Neural progenitor cell (in vitro differentiated cells): ENCODE measurements around the gene OR5H2. TPM values are rescaled to one million over a fixed set of nuclear protein-coding genes. Genes with fewer than 3 reads are reported as not detected.
A peak's percentile ranks its signal among the peaks of the same experiment; 100 is the strongest.

ENCODE experiments used
- DNase-seq: peaks from one replicate; pipeline ENCODE4 v3.0.0-alpha.2; 2016; ENCODE audit warnings: low spot score
- H2AFZ ChIP-seq: fragments of 200-600 bp; sonication (generic); replicated peaks from 2 replicates; pipeline ENCODE4 v1.6.1; 2016; ENCODE audit warnings: antibody characterized with exemption
- H3F3A ChIP-seq: fragments of 200-600 bp; sonication (generic); 2 replicates; pipeline ENCODE4 v1.6.1; 2016; ENCODE audit warnings: antibody characterized with exemption, low read depth
- H3K27ac ChIP-seq: fragments of 200-600 bp; sonication (generic); 2 replicates; pipeline ENCODE4 v1.5.1; 2016; ENCODE audit warnings: mild to moderate bottlenecking
- H3K27me3 ChIP-seq: fragments of 200-600 bp; sonication (generic); 2 replicates; pipeline ENCODE4 v1.6.1; 2016; ENCODE audit warnings: mild to moderate bottlenecking, moderate library complexity
- H3K36me3 ChIP-seq: fragments of 200-600 bp; sonication (generic); 2 replicates; pipeline ENCODE4 v1.5.1; 2016
- H3K4me1 ChIP-seq: fragments of 200-600 bp; sonication (generic); 2 replicates; pipeline ENCODE4 v1.6.1; 2016; ENCODE audit warnings: mixed run types
- H3K4me2 ChIP-seq: fragments of 200-600 bp; sonication (generic); 2 replicates; pipeline ENCODE4 v1.6.1; 2016
- H3K4me3 ChIP-seq: fragments of 200-600 bp; sonication (generic); 2 replicates; pipeline ENCODE4 v1.5.1; 2016
- H3K79me2 ChIP-seq: fragments of 200-600 bp; sonication (generic); 2 replicates; pipeline ENCODE4 v1.6.1; 2016; ENCODE audit warnings: low read depth
- H3K9ac ChIP-seq: fragments of 200-600 bp; sonication (generic); 2 replicates; pipeline ENCODE4 v1.6.1; 2016
- H3K9me3 ChIP-seq: fragments of 200-600 bp; sonication (generic); 2 replicates; pipeline ENCODE4 v1.5.1; 2016; ENCODE audit warnings: low read depth
- H4K20me1 ChIP-seq: fragments of 200-600 bp; sonication (generic); 2 replicates; pipeline ENCODE4 v1.6.1; 2016; ENCODE audit warnings: low read depth
- H3K27ac Mint-ChIP-seq: 3 replicates; pipeline ENCODE4 v1.8.0; 2021; ENCODE audit warnings: mixed read lengths
- H3K27me3 Mint-ChIP-seq: 2 replicates; pipeline ENCODE4 v1.8.0; 2022; ENCODE audit warnings: low read depth, mild to moderate bottlenecking, inconsistent platforms, moderate library complexity, mixed read lengths; ENCODE audit not compliant: insufficient read depth
- H3K36me3 Mint-ChIP-seq: 3 replicates; pipeline ENCODE4 v1.8.0; 2021; ENCODE audit warnings: mixed read lengths
- H3K4me1 Mint-ChIP-seq: 3 replicates; pipeline ENCODE4 v1.8.0; 2021; ENCODE audit warnings: mixed read lengths
- H3K4me3 Mint-ChIP-seq: 3 replicates; pipeline ENCODE4 v1.8.0; 2021; ENCODE audit warnings: mild to moderate bottlenecking, moderate library complexity, mixed read lengths
- H3K9me3 Mint-ChIP-seq: 3 replicates; pipeline ENCODE4 v1.8.0; 2020; ENCODE audit warnings: mixed read lengths
- EZH2 ChIP-seq: fragments of 200-600 bp; sonication (generic); IDR thresholded peaks from 2 replicates; pipeline ENCODE4 v1.6.1; 2017; ENCODE audit warnings: antibody characterized with exemption, mild to moderate bottlenecking, moderate library complexity
- EZH2phosphoT487 ChIP-seq: fragments of 200-600 bp; sonication (generic); IDR thresholded peaks from 2 replicates; pipeline ENCODE4 v1.6.1; 2017; ENCODE audit warnings: antibody characterized with exemption
- total RNA-seq: library from RNA; depleted of rRNA; stranded (reverse); fragments of >200 nt; gene quantifications from 2 replicates; pipeline ENCODE4 v1.2.3, GENCODE V29; 2015; ENCODE audit warnings: low replicate concordance
- TF ChIP-seq, protein P1 (sequence below): fragments of 200-600 bp; sonication (generic); IDR thresholded peaks from 2 replicates; pipeline ENCODE4 v1.5.1; 2017; ENCODE audit warnings: antibody characterized with exemption, mild to moderate bottlenecking

Gene OR5H2
- total RNA-seq, 1 donor from 2014 or later: not detected

- no peak overlapping the region for H3K4me3 Mint-ChIP-seq
- H3K27me3 Mint-ChIP-seq: no peaks in the 10 kb centered on the region
- no peaks in the 10 kb centered on the region for H3K27me3 ChIP-seq
- no peaks in the 10 kb centered on the region for H3F3A ChIP-seq
- no peak overlapping the region for H3K27ac ChIP-seq
- no peak overlapping the region for H3K9ac ChIP-seq
- H3K4me3 ChIP-seq: no peak overlapping the region
- H3K4me2 ChIP-seq: no peak overlapping the region
- no peaks in the 10 kb centered on the region for H3K79me2 ChIP-seq
- no peak for DNase-seq
- no peaks in the 10 kb centered on the region for H3K36me3 ChIP-seq
- no peak overlapping the region for H2AFZ ChIP-seq
- no peaks in the 10 kb centered on the region for H4K20me1 ChIP-seq
- TF ChIP-seq, protein P1, sequence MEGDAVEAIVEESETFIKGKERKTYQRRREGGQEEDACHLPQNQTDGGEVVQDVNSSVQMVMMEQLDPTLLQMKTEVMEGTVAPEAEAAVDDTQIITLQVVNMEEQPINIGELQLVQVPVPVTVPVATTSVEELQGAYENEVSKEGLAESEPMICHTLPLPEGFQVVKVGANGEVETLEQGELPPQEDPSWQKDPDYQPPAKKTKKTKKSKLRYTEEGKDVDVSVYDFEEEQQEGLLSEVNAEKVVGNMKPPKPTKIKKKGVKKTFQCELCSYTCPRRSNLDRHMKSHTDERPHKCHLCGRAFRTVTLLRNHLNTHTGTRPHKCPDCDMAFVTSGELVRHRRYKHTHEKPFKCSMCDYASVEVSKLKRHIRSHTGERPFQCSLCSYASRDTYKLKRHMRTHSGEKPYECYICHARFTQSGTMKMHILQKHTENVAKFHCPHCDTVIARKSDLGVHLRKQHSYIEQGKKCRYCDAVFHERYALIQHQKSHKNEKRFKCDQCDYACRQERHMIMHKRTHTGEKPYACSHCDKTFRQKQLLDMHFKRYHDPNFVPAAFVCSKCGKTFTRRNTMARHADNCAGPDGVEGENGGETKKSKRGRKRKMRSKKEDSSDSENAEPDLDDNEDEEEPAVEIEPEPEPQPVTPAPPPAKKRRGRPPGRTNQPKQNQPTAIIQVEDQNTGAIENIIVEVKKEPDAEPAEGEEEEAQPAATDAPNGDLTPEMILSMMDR: peak; percentile 31
- no peak for TF ChIP-seq EZH2phosphoT487
- H3K36me3 Mint-ChIP-seq: no peaks in the 10 kb centered on the region
- peaks cover 10% of the 10 kb centered on the region for H3K4me1 ChIP-seq
- H3K9me3 Mint-ChIP-seq: no peaks in the 10 kb centered on the region
- H3K4me1 Mint-ChIP-seq: no peaks in the 10 kb centered on the region
- H3K27ac Mint-ChIP-seq: no peak overlapping the region
- no peaks in the 10 kb centered on the region for H3K9me3 ChIP-seq
Measured at GRCh38 chr3:98259707-98260106, 22.6 kb upstream of the OR5H2 start.

GRCh38 chr3:98262046-98262445 lies 20.3 kb upstream of the OR5H2 start:
- Histone ChIP-seq H2AFZ (no peak overlapping the region), H3F3A (no peaks in the 10 kb centered on the region), H3K4me1 (no peaks in the 10 kb centered on the region), H3K4me2 (no peak overlapping the region), H3K9ac (no peak overlapping the region), H3K27ac (no peak overlapping the region), H3K36me3 (no peaks in the 10 kb centered on the region), H3K4me3 (no peak overlapping the region), H3K27me3 (no peaks in the 10 kb centered on the region), H4K20me1 (no peaks in the 10 kb centered on the region), H3K9me3 (no peaks in the 10 kb centered on the region), H3K79me2 (no peaks in the 10 kb centered on the region)
- Mint-ChIP-seq H3K27ac (no peak overlapping the region), H3K9me3 (no peaks in the 10 kb centered on the region), H3K4me3 (no peak overlapping the region), H3K27me3 (no peaks in the 10 kb centered on the region), H3K36me3 (no peaks in the 10 kb centered on the region), H3K4me1 (no peaks in the 10 kb centered on the region)
- TF ChIP-seq, protein P1: no peak
- TF ChIP-seq EZH2: no peak
- TF ChIP-seq EZH2phosphoT487: no peak
- DNase-seq: no peak

DNA sequence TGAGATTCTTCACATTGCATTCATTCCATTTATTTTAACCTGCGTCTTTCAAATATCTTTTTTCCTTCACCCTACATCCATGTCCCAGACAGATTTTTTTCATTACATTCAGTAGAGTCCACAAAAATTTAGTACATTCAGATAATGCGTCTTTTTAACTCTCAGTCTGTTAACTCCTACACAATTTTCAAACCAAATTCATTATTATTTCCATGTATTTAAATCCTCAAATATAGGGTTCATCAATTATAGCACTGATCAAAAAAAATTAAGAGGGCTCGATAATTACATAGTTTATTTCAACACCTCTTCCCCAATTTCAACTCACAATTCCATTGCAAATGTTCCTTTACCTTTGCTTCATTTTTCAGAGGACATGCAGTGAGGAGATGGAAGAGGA lies 18.4 kb upstream of the OR5H2 start, which contains the start of gene OR5H6:
Gene OR5H6, plus strand, starts transcription at position 301 of the 400 bp plus-strand sequence. Its CDS starts 89 bp downstream, at position 390.
- no peak within 1 kb of the TSS for H3K4me3 Mint-ChIP-seq
- H3K27ac Mint-ChIP-seq: no peak within 1 kb of the TSS
- H3K9me3 Mint-ChIP-seq: no peaks in the 10 kb centered on the region
- Histone ChIP-seq H3K27me3 (no peaks in the 10 kb centered on the region), H3K27ac (no peak within 1 kb of the TSS), H3K36me3 (no peaks in the 10 kb centered on the region), H3K79me2 (no peaks in the 10 kb centered on the region), H2AFZ (no peak within 1 kb of the TSS), H4K20me1 (no peaks in the 10 kb centered on the region), H3K4me2 (no peak within 1 kb of the TSS), H3F3A (no peaks in the 10 kb centered on the region), H3K4me3 (no peak within 1 kb of the TSS), H3K9ac (no peak within 1 kb of the TSS), H3K4me1 (no peaks in the 10 kb centered on the region), H3K9me3 (no peaks in the 10 kb centered on the region)
- no peaks in the 10 kb centered on the region for H3K4me1 Mint-ChIP-seq
- TF ChIP-seq EZH2phosphoT487 (no peak), EZH2 (no peak)
- TF ChIP-seq, protein P1: no peak
- DNase-seq: no peak
- no peaks in the 10 kb centered on the region for H3K27me3 Mint-ChIP-seq
- no peaks in the 10 kb centered on the region for H3K36me3 Mint-ChIP-seq
